ENCODE measurements around the gene FBXO44. TPM values are rescaled to one million over a fixed set of nuclear protein-coding genes. Genes with fewer than 3 reads are reported as not detected.

Gene FBXO44
- total RNA-seq, 1 experiment from 2014 or later: 22.6 TPM

GRCh38 chr1:11615090-11615489 is 39.6 kb upstream of the FBXO44 start:
- intact Hi-C loops (cut with micrococcal nuclease; ENCODE audit: unreplicated experiment): no loop called here
- no peak for DNase-seq
- ChIA-PET POLR2A (no interaction called here), CTCF (no interaction called here)
- Mint-ChIP-seq H3K36me3 (ENCODE audit: insufficient read depth, unreplicated experiment) (no peaks in the 10 kb centered on the region), H3K27ac (ENCODE audit: unreplicated experiment) (no peak overlapping the region), H3K27me3 (ENCODE audit: insufficient read depth, unreplicated experiment) (peaks cover 6% of the 10 kb centered on the region), H3K4me3 (ENCODE audit: unreplicated experiment) (no peak overlapping the region), H3K4me1 (ENCODE audit: low read depth, unreplicated experiment) (no peaks in the 10 kb centered on the region), H3K9me3 (ENCODE audit: unreplicated experiment) (peaks cover 6% of the 10 kb centered on the region)
- Histone ChIP-seq H3K4me3 (ENCODE audit: low read depth, low read length) (no peak overlapping the region), H3K36me3 (ENCODE audit: control insufficient read depth, insufficient read depth, low read length) (no peaks in the 10 kb centered on the region), H3K4me1 (no peaks in the 10 kb centered on the region), H3K27me3 (replicated peaks; ENCODE audit: control insufficient read depth, insufficient read depth, low read length) (no peaks in the 10 kb centered on the region), H3K9me3 (no peaks in the 10 kb centered on the region)
- TF ChIP-seq, protein P1, sequence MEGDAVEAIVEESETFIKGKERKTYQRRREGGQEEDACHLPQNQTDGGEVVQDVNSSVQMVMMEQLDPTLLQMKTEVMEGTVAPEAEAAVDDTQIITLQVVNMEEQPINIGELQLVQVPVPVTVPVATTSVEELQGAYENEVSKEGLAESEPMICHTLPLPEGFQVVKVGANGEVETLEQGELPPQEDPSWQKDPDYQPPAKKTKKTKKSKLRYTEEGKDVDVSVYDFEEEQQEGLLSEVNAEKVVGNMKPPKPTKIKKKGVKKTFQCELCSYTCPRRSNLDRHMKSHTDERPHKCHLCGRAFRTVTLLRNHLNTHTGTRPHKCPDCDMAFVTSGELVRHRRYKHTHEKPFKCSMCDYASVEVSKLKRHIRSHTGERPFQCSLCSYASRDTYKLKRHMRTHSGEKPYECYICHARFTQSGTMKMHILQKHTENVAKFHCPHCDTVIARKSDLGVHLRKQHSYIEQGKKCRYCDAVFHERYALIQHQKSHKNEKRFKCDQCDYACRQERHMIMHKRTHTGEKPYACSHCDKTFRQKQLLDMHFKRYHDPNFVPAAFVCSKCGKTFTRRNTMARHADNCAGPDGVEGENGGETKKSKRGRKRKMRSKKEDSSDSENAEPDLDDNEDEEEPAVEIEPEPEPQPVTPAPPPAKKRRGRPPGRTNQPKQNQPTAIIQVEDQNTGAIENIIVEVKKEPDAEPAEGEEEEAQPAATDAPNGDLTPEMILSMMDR (IDR thresholded peaks at IDR 0.05; ENCODE audit: insufficient read depth in 1 of 2, low read depth in 1 of 2, low read length in 1 of 2, severe bottlenecking in 1 of 2, unreplicated experiment in 1 of 2): no peak
- no TSS peak for BruUV-seq (replicated peaks)

- intact Hi-C loops (cut with micrococcal nuclease; ENCODE audit: unreplicated experiment): no loop called here
- TF ChIP-seq, protein P1 (IDR thresholded peaks at IDR 0.05; ENCODE audit: insufficient read depth in 1 of 2, low read depth in 1 of 2, low read length in 1 of 2, severe bottlenecking in 1 of 2, unreplicated experiment in 1 of 2): no peak
- H3K4me1 ChIP-seq: no peaks in the 10 kb centered on the region
- H3K9me3 Mint-ChIP-seq (ENCODE audit: unreplicated experiment): peaks cover 6% of the 10 kb centered on the region
- no peak overlapping the region for H3K4me3 Mint-ChIP-seq (ENCODE audit: unreplicated experiment)
- H3K27ac Mint-ChIP-seq (ENCODE audit: unreplicated experiment): no peak overlapping the region
- H3K36me3 Mint-ChIP-seq (ENCODE audit: insufficient read depth, unreplicated experiment): no peaks in the 10 kb centered on the region
- no TSS peak for BruUV-seq (replicated peaks)
- CTCF ChIA-PET: no interaction called here
- DNase-seq: no peak
- H3K27me3 ChIP-seq (replicated peaks; ENCODE audit: control insufficient read depth, insufficient read depth, low read length): no peaks in the 10 kb centered on the region
- H3K4me1 Mint-ChIP-seq (ENCODE audit: low read depth, unreplicated experiment): no peaks in the 10 kb centered on the region
- no peaks in the 10 kb centered on the region for H3K36me3 ChIP-seq (ENCODE audit: control insufficient read depth, insufficient read depth, low read length)
- POLR2A ChIA-PET: no interaction called here
- no peak overlapping the region for H3K4me3 ChIP-seq (ENCODE audit: low read depth, low read length)
- peaks cover 9% of the 10 kb centered on the region for H3K27me3 Mint-ChIP-seq (ENCODE audit: insufficient read depth, unreplicated experiment)
- H3K9me3 ChIP-seq: no peaks in the 10 kb centered on the region
Measured at GRCh38 chr1:11616766-11617165, 37.9 kb upstream of the FBXO44 start.

GRCh38 chr1:11617314-11617713 is 37.4 kb upstream of the FBXO44 start:
- no peak overlapping the region for H3K4me3 ChIP-seq (ENCODE audit: low read depth, low read length)
- Mint-ChIP-seq H3K4me3 (ENCODE audit: unreplicated experiment) (no peak overlapping the region), H3K27me3 (ENCODE audit: insufficient read depth, unreplicated experiment) (peaks cover 14% of the 10 kb centered on the region), H3K27ac (ENCODE audit: unreplicated experiment) (no peak overlapping the region), H3K36me3 (ENCODE audit: insufficient read depth, unreplicated experiment) (no peaks in the 10 kb centered on the region), H3K9me3 (ENCODE audit: unreplicated experiment) (peaks cover 6% of the 10 kb centered on the region), H3K4me1 (ENCODE audit: low read depth, unreplicated experiment) (no peaks in the 10 kb centered on the region)
- TF ChIP-seq, protein P1 (IDR thresholded peaks at IDR 0.05; ENCODE audit: insufficient read depth in 1 of 2, low read depth in 1 of 2, low read length in 1 of 2, severe bottlenecking in 1 of 2, unreplicated experiment in 1 of 2): no peak
- no peaks in the 10 kb centered on the region for H3K27me3 ChIP-seq (replicated peaks; ENCODE audit: control insufficient read depth, insufficient read depth, low read length)
- POLR2A ChIA-PET: no interaction called here
- DNase-seq: no peak
- H3K4me1 ChIP-seq: no peaks in the 10 kb centered on the region
- intact Hi-C loops (cut with micrococcal nuclease; ENCODE audit: unreplicated experiment): no loop called here
- CTCF ChIA-PET: no interaction called here
- no TSS peak for BruUV-seq (replicated peaks)
- H3K36me3 ChIP-seq (ENCODE audit: control insufficient read depth, insufficient read depth, low read length): no peaks in the 10 kb centered on the region
- H3K9me3 ChIP-seq: no peaks in the 10 kb centered on the region
